GM12872 (cell line): ENCODE results near the gene ARPC5.

ENCODE experiments used
- TF ChIP-seq, protein P1 (sequence below): IDR thresholded peaks from 3 replicates; pipeline ENCODE4 v1.5.1; 2011; ENCODE audit warnings: low read depth, mild to moderate bottlenecking, low read length, moderate library complexity; ENCODE audit not compliant: insufficient read depth

The ARPC5 gene

DNA sequence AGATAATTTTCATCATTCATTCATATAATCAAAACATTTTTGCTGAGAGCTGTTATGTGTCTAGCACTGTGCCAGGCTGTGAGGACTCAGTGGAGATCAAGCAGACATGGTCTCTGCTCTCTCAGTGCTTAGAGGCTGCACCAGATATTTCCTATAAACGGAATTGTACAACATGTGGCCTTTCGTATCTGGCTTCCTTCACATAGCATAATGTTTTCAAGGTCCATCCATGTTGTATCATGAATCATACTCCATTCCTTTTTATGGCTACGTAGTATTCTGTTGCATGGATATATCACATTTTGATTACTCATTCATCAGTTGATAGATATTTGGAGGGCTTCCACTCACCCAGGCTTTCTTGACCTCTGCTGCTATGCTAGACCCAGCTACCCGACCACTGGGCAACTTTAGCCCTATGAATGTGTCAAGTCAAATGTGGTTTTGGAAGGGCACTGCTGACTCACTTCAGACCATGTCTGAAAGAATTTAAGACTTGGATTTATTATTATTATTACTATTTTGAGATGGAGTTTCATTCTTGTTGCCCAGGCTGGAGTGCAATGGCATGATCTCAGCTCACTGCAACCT lies 63.8 kb downstream of the ARPC5 start:
- TF ChIP-seq, protein P1, sequence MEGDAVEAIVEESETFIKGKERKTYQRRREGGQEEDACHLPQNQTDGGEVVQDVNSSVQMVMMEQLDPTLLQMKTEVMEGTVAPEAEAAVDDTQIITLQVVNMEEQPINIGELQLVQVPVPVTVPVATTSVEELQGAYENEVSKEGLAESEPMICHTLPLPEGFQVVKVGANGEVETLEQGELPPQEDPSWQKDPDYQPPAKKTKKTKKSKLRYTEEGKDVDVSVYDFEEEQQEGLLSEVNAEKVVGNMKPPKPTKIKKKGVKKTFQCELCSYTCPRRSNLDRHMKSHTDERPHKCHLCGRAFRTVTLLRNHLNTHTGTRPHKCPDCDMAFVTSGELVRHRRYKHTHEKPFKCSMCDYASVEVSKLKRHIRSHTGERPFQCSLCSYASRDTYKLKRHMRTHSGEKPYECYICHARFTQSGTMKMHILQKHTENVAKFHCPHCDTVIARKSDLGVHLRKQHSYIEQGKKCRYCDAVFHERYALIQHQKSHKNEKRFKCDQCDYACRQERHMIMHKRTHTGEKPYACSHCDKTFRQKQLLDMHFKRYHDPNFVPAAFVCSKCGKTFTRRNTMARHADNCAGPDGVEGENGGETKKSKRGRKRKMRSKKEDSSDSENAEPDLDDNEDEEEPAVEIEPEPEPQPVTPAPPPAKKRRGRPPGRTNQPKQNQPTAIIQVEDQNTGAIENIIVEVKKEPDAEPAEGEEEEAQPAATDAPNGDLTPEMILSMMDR = no peak
